Skin of body (tissue), 2 donors: ENCODE results near the gene MYO15B. TPM values are rescaled to one million over a fixed set of nuclear protein-coding genes. Genes with fewer than 3 reads are reported as not detected.

Source experiments
- DNase-seq: peaks from one replicate; lab custom pipeline; 2025; lab: John Stamatoyannopoulos, UW
- total RNA-seq: library from RNA; depleted of rRNA; stranded (reverse); fragments of >200 nt; gene quantifications from one replicate; pipeline ENCODE4 v1.2.3, GENCODE V29; 2014

The MYO15B gene
- 117 TPM for total RNA-seq

DNA sequence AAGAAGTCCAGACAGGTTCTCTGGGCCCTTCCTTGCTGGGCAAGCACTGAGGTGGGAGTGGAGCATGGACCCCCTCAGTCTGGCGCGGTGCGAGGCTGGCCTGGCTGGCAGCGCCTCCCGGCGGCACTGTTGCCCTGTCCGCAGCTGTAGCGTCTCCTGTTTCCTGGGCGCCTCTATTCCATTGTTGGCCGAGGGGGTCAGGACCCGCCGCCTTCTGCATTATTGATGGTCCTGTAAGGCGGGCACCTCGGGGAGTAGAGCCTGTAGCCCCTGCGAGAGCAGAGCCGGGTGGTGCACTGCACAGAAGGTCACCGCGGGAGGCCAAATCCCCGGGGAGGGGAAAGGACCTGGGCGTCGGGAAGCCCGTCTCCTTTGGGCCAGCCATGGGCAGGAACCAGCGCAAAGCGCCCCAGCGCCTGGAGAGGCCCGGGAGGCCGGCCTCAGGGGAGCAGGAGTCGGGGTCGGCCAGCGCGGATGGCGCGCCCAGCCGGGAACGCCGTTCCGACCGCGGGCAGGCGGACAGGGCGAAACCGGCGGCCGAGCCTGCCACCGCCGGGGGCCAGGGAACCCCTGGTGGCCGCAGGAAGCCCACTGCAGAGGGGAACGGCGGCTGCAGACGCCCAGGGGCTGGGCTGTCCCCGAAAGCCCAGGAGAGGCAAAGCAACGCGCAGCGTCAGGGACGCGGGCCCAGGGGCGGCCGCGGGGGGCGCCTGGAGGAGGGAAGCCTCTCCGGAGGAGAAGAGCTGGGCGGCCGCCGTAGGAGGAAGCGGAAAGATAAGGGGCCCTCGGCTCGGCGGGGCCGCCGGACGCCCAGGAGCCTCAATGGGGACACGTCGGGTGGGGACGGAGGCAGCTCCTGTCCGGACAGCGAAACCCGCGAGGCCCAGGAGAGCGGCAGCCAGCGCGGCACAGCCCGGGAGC lies at the start of gene MYO15B:
Gene MYO15B (plus strand): TSS at position 126 of the 921 bp plus-strand sequence. CDS start 258 bp downstream, at position 384.
- DNase-seq = no peak

GRCh38 chr17:75539967-75540729 lies 47.5 kb upstream of the MYO15B start:
- DNase-seq = no peak

DNA sequence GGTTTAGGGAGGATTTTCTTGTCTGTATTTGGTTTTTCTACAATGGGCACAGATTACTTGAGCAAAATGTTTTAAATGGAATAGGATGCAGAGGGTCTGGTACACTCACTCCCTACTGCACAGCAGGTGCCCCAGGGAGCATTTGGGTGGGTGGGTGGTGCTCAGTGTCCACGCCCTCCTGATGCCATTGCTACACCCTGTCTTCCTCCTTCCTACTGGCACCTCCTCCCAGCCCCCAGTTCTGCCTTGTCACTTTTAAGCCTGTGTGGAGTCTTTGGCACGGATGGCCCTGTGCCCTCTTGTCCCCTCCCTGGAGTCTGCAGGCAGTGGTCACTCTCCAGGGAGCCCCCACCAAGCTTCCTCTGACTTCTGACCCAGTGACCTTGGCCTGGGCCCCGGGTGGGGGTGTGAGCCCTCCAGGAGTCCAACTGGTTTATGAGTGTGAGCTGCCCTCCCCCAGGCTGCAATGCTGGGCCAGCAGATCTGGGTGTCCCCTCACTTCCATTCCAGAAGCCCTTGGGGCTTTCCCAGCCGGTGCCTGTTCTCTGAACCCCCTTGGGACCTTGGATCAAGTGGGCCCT lies 46.6 kb upstream of the MYO15B start:
- DNase-seq = no peak

GRCh38 chr17:75542229-75542628 lies 45.4 kb upstream of the MYO15B start:
- DNase-seq = no peak

GRCh38 chr17:75542728-75543336 lies 44.8 kb upstream of the MYO15B start:
- no peak for DNase-seq

DNA sequence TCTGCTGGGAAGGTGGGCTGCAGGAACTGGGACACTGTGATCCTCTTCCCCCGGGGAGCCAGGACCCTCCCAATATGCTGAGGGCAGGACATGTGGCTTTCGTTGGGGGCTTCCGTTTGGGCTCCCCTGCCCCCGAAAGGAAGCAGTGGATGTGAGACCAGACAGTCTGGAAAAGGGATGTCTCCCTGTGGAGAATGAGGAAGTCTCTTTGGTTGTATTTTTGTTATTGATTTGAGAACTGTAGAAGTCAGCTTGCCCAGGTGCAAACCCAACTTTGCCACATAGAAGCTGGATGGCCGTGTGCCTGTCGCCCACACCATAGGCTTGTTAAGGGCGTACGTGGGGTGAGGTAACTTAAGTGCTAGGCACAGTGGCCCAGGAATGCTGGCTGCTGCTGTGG lies 43.4 kb upstream of the MYO15B start:
- DNase-seq = no peak

- no peak for DNase-seq
Measured at GRCh38 chr17:75546181-75546580, 41.4 kb upstream of the MYO15B start.

- DNase-seq = no peak
Measured at GRCh38 chr17:75547091-75547490, 40.5 kb upstream of the MYO15B start.

- no peak for DNase-seq
Measured at GRCh38 chr17:75548813-75549212, 38.8 kb upstream of the MYO15B start.

DNA sequence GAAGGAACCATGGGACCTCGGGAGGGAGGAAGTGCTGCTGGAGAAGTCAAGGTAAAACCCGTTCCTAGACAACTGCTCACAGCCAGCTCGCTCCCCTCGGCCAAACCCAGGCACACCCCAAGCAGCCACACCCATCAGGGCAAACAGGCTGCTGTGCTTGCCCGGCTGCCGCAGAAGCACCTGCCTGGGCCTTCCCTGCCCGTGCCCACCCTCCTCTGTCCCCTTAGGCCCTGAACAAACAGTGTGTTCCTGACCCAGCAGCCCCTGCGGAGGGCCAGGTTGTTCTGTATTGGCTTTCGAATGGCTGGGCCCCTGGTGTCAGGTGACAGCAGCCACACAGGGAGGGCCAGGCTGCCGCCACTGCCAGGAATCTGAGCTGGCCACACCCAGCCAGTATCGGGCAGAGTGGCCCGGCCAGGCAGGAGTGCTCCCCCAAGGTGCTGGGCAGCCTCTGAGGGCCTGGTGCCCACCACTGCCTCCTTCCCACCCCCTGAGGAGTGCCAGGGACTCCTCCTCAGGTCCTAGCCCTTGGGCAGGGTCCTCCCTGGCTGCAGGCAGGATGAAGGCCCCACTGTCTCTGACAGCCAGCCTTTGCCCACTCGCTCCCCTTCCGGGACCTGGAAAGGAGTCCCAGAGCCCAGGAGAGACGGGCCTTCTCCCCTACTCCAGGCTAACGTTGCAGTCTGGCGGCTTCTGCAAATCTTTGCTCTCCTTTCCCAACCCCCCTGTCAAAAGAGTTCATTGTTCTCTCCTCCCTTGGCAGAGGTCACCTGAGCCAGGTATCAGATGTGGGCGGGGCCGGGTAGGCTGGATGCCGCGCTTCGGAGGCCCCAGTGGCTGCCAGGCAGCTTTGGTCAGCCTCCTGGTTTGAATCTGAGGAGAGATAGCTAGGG lies 38.1 kb upstream of the MYO15B start:
- DNase-seq = no peak

- DNase-seq = no peak
Measured at GRCh38 chr17:75550139-75550465, 37.5 kb upstream of the MYO15B start.

- no peak for DNase-seq
Measured at GRCh38 chr17:75551266-75551665, 36.3 kb upstream of the MYO15B start.

GRCh38 chr17:75552425-75553294 lies 34.9 kb upstream of the MYO15B start:
- DNase-seq = peak; percentile 11

- DNase-seq = no peak
Measured at GRCh38 chr17:75553295-75554110, 34.1 kb upstream of the MYO15B start.

- DNase-seq = no peak
Measured at GRCh38 chr17:75555679-75556153, 31.9 kb upstream of the MYO15B start.

DNA sequence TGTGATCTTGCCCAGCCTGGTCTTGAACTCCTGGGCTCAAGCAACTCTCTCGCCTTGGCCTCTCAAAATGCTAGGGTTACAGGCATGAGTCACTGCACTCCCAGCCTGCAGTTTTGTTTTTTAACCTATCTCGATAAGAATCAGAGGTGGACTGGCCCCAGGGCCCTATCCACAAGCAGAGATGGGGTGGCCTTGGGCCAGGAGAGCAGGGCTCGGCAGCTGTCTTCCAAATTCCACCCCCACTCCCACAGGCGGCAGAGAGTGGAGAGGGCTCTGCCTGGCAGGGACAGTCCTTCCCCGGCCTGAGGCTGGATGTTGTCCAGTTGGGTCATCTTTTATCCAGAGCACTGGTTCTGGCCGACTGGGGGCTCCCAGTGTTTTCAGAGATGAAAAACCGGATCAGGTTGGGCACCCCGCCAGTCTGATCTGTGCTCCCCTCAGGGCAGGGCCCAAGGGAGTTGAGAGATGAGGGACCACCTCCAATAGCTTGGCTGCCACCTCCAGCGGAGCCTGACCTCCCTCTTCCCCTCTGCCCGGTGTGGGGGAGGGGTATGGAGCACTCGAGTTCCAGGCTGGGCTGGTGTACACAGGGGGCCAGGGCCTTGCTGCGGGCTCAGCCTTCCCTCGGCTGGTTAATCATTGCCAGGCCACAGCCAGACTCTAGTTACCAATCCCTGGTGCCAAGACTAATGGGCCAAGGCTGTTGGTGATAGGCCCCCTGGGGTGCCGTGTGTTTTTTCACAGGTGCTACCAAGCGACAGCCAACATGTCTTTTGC lies 30.3 kb upstream of the MYO15B start:
- DNase-seq = no peak

GRCh38 chr17:75557852-75558665 lies 29.5 kb upstream of the MYO15B start:
- DNase-seq = no peak
